ENCODE measurements around the gene SORBS1. TPM values are rescaled to one million over a fixed set of nuclear protein-coding genes. Genes with fewer than 3 reads are reported as not detected.

The SORBS1 gene
- total RNA-seq, 1 donor from 2014 or later: 416 TPM

DNA sequence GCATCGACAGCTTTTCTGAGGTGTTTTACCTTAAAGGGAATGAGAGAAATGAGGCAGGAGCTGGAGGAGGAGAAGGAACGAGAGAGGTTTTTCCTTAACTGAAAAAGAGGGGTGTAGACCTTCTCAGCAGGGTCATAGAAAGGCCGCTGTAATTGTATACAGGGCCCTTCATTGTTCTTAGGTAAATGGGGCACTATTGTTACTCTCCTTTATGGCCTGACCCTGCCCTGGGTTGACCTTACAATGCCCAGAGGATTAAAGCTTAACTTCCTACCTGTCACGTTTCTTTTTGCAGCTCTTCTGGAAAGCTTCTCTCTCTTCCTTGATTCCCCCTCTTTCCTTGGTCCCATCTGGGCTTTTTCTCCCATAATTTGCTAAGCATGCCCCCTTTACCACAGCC lies 256.7 kb downstream of the SORBS1 start:
- H3K36me3 ChIP-seq: no peaks in the 10 kb centered on the region
- no peak overlapping the region for H3K4me3 ChIP-seq
- no peak for DNase-seq (ENCODE audit: low spot score in 2 of 2)
- peaks cover 4 to 13% of the 10 kb centered on the region in 2 donors for H3K4me1 ChIP-seq
- H3K9me3 ChIP-seq: no peaks in the 10 kb centered on the region
- H3K27me3 ChIP-seq: no peaks in the 10 kb centered on the region
- H3K27ac ChIP-seq: no peak overlapping the region
- intact Hi-C loops (cut with DNase I): no loop called here
- TF ChIP-seq, protein P1, sequence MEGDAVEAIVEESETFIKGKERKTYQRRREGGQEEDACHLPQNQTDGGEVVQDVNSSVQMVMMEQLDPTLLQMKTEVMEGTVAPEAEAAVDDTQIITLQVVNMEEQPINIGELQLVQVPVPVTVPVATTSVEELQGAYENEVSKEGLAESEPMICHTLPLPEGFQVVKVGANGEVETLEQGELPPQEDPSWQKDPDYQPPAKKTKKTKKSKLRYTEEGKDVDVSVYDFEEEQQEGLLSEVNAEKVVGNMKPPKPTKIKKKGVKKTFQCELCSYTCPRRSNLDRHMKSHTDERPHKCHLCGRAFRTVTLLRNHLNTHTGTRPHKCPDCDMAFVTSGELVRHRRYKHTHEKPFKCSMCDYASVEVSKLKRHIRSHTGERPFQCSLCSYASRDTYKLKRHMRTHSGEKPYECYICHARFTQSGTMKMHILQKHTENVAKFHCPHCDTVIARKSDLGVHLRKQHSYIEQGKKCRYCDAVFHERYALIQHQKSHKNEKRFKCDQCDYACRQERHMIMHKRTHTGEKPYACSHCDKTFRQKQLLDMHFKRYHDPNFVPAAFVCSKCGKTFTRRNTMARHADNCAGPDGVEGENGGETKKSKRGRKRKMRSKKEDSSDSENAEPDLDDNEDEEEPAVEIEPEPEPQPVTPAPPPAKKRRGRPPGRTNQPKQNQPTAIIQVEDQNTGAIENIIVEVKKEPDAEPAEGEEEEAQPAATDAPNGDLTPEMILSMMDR (IDR thresholded peaks at IDR 0.05): no peak

DNA sequence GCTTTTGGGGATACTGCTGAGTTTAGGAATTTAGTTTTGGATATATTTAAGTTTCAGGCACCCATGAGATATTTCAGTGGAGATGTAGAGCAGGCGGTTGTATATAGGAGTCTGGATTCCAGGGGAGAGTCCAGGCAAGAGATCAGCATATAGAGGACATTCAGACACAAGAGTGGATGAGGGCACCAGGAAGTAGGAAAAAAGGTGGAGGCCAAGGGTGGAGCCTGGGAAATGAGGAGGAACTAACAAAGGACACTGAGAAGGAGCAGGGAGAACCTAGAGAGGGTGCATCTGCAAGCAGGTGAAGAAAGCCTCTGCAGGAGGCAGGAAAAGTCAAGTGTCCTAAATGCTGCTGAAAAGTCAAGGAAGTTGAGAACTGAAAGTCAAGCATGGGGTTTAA lies 257.2 kb downstream of the SORBS1 start:
- Histone ChIP-seq H3K27ac (no peak overlapping the region), H3K4me3 (no peak overlapping the region), H3K9me3 (no peaks in the 10 kb centered on the region), H3K4me1 (peaks cover 0 to 10% of the 10 kb centered on the region in 2 donors), H3K36me3 (no peaks in the 10 kb centered on the region), H3K27me3 (no peaks in the 10 kb centered on the region)
- DNase-seq (ENCODE audit: low spot score in 2 of 2): no peak
- TF ChIP-seq, protein P1 (IDR thresholded peaks at IDR 0.05): no peak
- intact Hi-C loops (cut with DNase I): no loop called here

DNA sequence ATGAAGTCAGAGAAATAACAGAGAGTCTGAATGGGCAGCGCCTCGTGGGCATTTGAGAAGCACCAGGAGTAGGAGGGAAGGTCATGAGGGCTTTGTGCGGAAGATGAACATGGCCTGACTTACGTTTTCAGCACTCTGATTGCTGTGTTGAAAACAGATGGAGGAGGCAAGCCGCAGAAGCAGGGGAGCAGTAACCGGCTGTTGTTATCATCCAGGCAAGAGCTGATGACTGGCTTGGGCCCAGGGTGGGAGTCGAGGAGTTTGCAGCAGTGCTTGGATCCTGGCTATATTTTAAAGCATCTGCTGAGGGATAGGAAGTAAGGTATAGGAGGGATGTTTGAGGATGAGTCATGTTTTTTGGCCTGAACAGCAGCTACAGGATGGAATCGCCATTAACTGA lies 257.6 kb downstream of the SORBS1 start:
- Histone ChIP-seq H3K4me3 (no peak overlapping the region), H3K36me3 (no peaks in the 10 kb centered on the region), H3K27ac (no peak overlapping the region), H3K4me1 (peaks cover 0 to 6% of the 10 kb centered on the region in 2 donors), H3K27me3 (no peaks in the 10 kb centered on the region), H3K9me3 (no peaks in the 10 kb centered on the region)
- intact Hi-C loops (cut with DNase I): no loop called here
- no peak for DNase-seq (ENCODE audit: low spot score in 2 of 2)
- TF ChIP-seq, protein P1 (IDR thresholded peaks at IDR 0.05): no peak

DNA sequence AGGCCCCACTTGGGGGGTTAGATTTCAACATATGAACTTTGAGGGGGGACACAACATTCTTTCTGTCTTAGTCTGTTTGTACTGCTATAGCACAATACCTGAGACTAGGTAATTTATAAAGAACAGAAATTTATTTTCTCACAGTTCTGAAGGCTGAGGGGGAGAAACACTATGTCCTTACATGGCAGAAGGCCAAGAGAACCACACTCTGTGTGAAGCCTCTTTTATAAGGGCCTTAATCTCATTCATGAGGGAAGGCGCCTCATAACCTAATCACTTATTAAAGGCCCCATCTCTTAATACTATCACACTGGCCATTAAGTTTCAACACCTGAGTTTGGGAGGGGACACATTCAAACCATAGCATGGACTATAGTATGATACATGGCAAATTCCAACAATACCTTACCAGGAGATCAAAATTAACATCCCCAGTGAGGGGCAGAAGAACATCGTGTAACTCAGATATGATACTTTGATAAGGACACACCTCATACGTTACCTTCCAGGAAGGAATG lies 261.1 kb downstream of the SORBS1 start:
- TF ChIP-seq, protein P1 (IDR thresholded peaks at IDR 0.05): no peak
- intact Hi-C loops (cut with DNase I): no loop called here

DNA sequence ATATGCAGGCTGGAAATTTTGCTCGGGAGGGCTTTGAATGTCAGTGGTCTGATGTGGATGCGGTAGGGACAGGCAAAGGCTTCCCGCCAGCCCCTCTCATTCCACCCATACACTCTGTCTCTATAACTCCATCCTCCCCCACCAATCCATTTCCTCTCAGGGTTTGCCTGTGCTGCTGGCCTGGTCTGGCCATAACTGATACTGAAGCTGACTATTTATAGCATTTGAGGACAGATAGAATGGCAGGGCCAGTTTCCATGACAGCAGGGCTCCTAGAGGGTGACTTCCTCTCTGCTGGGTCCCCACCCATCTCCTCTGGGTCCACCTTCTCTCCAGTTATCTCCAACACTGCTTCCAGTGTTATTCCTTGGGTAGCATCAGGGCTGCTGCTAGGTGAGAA lies 263.8 kb downstream of the SORBS1 start:
- Histone ChIP-seq H3K4me1 (peaks cover 0 to 3% of the 10 kb centered on the region in 2 donors), H3K36me3 (no peaks in the 10 kb centered on the region), H3K27ac (no peak overlapping the region), H3K27me3 (no peaks in the 10 kb centered on the region), H3K9me3 (no peaks in the 10 kb centered on the region), H3K4me3 (no peak overlapping the region)
- intact Hi-C loops (cut with DNase I): no loop called here
- TF ChIP-seq, protein P1 (IDR thresholded peaks at IDR 0.05): no peak
- no peak for DNase-seq (ENCODE audit: low spot score in 2 of 2)

More for the DNA sequence above, 261.1 kb downstream of the SORBS1 start:
- H3K4me1 ChIP-seq: peaks cover 0 to 3% of the 10 kb centered on the region in 2 donors
- H3K27ac ChIP-seq: no peak overlapping the region
- no peak overlapping the region for H3K4me3 ChIP-seq
- H3K36me3 ChIP-seq: no peaks in the 10 kb centered on the region
- DNase-seq (ENCODE audit: low spot score in 2 of 2): no peak
- no peaks in the 10 kb centered on the region for H3K9me3 ChIP-seq
- no peaks in the 10 kb centered on the region for H3K27me3 ChIP-seq

DNA sequence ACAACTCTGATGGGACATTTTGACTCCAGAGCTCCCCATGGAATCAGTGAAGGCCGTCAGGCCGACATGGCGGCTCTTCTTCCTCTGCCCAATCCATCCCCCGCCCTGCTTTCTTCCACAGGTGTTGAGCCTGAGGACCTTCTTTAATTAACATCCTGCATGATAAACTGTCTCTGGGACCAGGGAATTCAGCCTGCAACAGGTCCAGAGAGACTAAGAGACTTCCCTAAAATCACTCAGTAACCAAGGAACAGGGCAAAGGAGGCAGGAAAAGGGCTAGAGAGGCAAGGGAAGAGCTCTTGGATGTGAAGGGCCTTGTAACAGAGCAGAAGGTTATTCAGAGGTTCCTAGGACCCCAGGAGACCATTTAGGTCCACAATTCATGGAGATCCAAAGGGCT lies 264.4 kb downstream of the SORBS1 start:
- Histone ChIP-seq H3K4me3 (no peak overlapping the region), H3K9me3 (no peaks in the 10 kb centered on the region), H3K27ac (no peak overlapping the region), H3K27me3 (no peaks in the 10 kb centered on the region), H3K4me1 (peaks cover 0 to 3% of the 10 kb centered on the region in 2 donors), H3K36me3 (no peaks in the 10 kb centered on the region)
- intact Hi-C loops (cut with DNase I): no loop called here
- no peak for DNase-seq (ENCODE audit: low spot score in 2 of 2)
- TF ChIP-seq, protein P1 (IDR thresholded peaks at IDR 0.05): no peak

Data from ascending aorta (tissue), 2 donors.